ENCODE measurements around the gene FARP1. TPM values are rescaled to one million over a fixed set of nuclear protein-coding genes. Genes with fewer than 3 reads are reported as not detected.

The FARP1 gene
- total RNA-seq, 4 donors from 2014 or later: 21.2 to 56.5 (median 35.1) TPM

GRCh38 chr13:98333486-98333885, 190.6 kb downstream of the FARP1 start:
- DNase-seq (ENCODE audit: extremely low spot score): no peak
- no peaks in the 10 kb centered on the region for H3K4me1 ChIP-seq
- H3K36me3 ChIP-seq: no peaks in the 10 kb centered on the region
- H3K27ac ChIP-seq (replicated peaks in 1 of 4): no peak overlapping the region
- no peaks in the 10 kb centered on the region for H3K9me3 ChIP-seq
- TF ChIP-seq POLR2A (IDR thresholded peaks at IDR 0.05; ENCODE audit: low read depth) (no peak), EP300 (IDR thresholded peaks at IDR 0.05) (no peak)
- TF ChIP-seq, protein P1, sequence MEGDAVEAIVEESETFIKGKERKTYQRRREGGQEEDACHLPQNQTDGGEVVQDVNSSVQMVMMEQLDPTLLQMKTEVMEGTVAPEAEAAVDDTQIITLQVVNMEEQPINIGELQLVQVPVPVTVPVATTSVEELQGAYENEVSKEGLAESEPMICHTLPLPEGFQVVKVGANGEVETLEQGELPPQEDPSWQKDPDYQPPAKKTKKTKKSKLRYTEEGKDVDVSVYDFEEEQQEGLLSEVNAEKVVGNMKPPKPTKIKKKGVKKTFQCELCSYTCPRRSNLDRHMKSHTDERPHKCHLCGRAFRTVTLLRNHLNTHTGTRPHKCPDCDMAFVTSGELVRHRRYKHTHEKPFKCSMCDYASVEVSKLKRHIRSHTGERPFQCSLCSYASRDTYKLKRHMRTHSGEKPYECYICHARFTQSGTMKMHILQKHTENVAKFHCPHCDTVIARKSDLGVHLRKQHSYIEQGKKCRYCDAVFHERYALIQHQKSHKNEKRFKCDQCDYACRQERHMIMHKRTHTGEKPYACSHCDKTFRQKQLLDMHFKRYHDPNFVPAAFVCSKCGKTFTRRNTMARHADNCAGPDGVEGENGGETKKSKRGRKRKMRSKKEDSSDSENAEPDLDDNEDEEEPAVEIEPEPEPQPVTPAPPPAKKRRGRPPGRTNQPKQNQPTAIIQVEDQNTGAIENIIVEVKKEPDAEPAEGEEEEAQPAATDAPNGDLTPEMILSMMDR (IDR thresholded peaks at IDR 0.05): no peak
- 94% methylated on average over 11 of the region's 12 CpGs for WGBS
- H3K27me3 ChIP-seq: no peaks in the 10 kb centered on the region
- intact Hi-C loops (cut with DNase I): no loop called here
- H3K4me3 ChIP-seq: no peak overlapping the region

GRCh38 chr13:98334620-98335205, 191.8 kb downstream of the FARP1 start:
- intact Hi-C loops (cut with DNase I): no loop called here
- no peaks in the 10 kb centered on the region for H3K27me3 ChIP-seq
- WGBS: 96% methylated on average over 5 of the region's 5 CpGs
- TF ChIP-seq POLR2AphosphoS5 (IDR thresholded peaks at IDR 0.05) (no peak), POLR2A (IDR thresholded peaks at IDR 0.05; ENCODE audit: low read depth) (no peak), EP300 (IDR thresholded peaks at IDR 0.05) (no peak)
- TF ChIP-seq, protein P1 (IDR thresholded peaks at IDR 0.05): no peak
- DNase-seq (ENCODE audit: extremely low spot score): no peak
- H3K27ac ChIP-seq (replicated peaks in 1 of 4): no peak overlapping the region
- no peaks in the 10 kb centered on the region for H3K4me1 ChIP-seq
- no peak overlapping the region for H3K4me3 ChIP-seq
- H3K36me3 ChIP-seq: no peaks in the 10 kb centered on the region
- no peaks in the 10 kb centered on the region for H3K9me3 ChIP-seq

DNA sequence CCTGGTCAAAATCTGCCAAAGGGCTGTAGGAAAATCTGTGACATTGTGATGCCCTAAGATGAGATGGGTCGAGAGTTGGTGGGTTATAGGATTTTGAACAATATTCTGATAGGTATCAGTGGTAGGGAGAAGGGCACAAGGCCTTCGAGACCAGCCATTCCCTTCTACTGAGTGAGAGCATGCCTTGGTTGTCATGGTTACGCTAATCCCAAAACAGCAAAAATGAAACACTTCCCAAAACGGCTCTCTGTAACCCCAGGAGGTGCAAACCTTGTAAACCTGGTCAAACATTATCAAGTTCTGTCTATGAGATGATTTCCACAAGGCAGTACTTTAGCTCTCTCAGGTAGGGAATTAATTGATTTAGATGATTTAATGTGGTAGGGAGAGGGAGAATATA, 192.8 kb downstream of the FARP1 start:
- intact Hi-C loops (cut with DNase I): no loop called here

DNA sequence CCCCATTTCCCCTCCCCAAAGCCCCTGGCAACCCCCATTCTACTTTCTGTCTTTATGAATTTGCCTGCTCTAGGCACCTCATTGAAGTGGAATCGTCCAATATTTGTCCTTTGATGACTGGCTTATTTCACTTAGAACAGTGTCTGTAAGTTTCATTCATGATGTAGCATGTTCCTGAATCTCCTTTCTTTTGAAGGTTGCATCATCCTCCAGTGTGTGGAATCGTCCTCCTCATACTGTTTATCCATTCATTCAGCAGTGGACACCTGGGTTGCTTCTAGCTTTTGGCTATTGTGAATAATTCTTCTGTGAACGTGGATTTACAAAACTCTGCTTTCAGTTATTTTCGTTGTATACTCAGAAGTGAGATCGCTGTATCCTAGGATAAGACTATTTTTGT, 195.4 kb downstream of the FARP1 start:
- Histone ChIP-seq H3K27me3 (no peaks in the 10 kb centered on the region), H3K4me3 (no peak overlapping the region), H3K9me3 (no peaks in the 10 kb centered on the region), H3K36me3 (no peaks in the 10 kb centered on the region), H3K27ac (replicated peaks in 1 of 4) (no peak overlapping the region), H3K4me1 (no peaks in the 10 kb centered on the region)
- intact Hi-C loops (cut with DNase I): no loop called here
- no peak for DNase-seq (ENCODE audit: extremely low spot score)
- TF ChIP-seq EP300 (IDR thresholded peaks at IDR 0.05) (no peak), POLR2A (IDR thresholded peaks at IDR 0.05; ENCODE audit: low read depth) (no peak), POLR2AphosphoS5 (IDR thresholded peaks at IDR 0.05) (no peak)
- TF ChIP-seq, protein P1 (IDR thresholded peaks at IDR 0.05): no peak
- 83% methylated on average over 5 of the region's 5 CpGs for WGBS

More for the DNA sequence above, 192.8 kb downstream of the FARP1 start:
- Histone ChIP-seq H3K36me3 (no peaks in the 10 kb centered on the region), H3K27me3 (no peaks in the 10 kb centered on the region), H3K9me3 (no peaks in the 10 kb centered on the region), H3K4me3 (no peak overlapping the region), H3K4me1 (no peaks in the 10 kb centered on the region), H3K27ac (replicated peaks in 1 of 4) (no peak overlapping the region)
- whole genome bisulfite sequencing: 93% methylated on average over 4 of the region's 4 CpGs
- no peak for DNase-seq (ENCODE audit: extremely low spot score)
- no peak for TF ChIP-seq EP300 (IDR thresholded peaks at IDR 0.05)
- TF ChIP-seq, protein P1 (IDR thresholded peaks at IDR 0.05): no peak

Data from esophagus muscularis mucosa (tissue), 4 donors.